Panc1 (cell line): ENCODE data around the gene HAUS8.

Source experiments
- CTCF ChIP-seq: fragments of 450-650 bp; IDR thresholded peaks from 2 replicates; pipeline ENCODE4 v1.5.1; 2017; ENCODE audit warnings: mild to moderate bottlenecking
- POLR2AphosphoS5 ChIP-seq: IDR thresholded peaks from 2 replicates; pipeline ENCODE4 v1.6.1; 2012; ENCODE audit warnings: mild to moderate bottlenecking, low read depth, low read length, moderate library complexity
- REST ChIP-seq, 2 experiments: IDR thresholded peaks; 2 replicates each; pipeline ENCODE4 v1.6.1; 2011 to 2012; ENCODE audit warnings: low read depth in 2 of 2, control low read depth in 1 of 2, low read length in 1 of 2, mild to moderate bottlenecking in 1 of 2, moderate library complexity in 1 of 2; ENCODE audit not compliant: insufficient read depth in 1 of 2
- SIN3A ChIP-seq: IDR thresholded peaks from 2 replicates; pipeline ENCODE4 v1.6.1; 2012; ENCODE audit warnings: low read depth, mild to moderate bottlenecking, low read length, moderate library complexity, borderline replicate concordance; ENCODE audit not compliant: insufficient read depth
- TCF7L2 ChIP-seq: IDR thresholded peaks from 2 replicates; pipeline ENCODE4 v1.6.1; 2011; ENCODE audit warnings: mild to moderate bottlenecking, low read depth, low read length, inconsistent platforms

GRCh38 chr19:17114414-17114831 is 39.2 kb upstream of the HAUS8 start:
- TF ChIP-seq CTCF (no peak), REST (IDR thresholded peaks at IDR 0.05; ENCODE audit: insufficient read depth in 1 of 2, low read depth in 2 of 2, low read length in 1 of 2) (no peak), POLR2AphosphoS5 (no peak), TCF7L2 (no peak), SIN3A (no peak)
